A172 (cell line): ENCODE results near the gene PTCD2. TPM values are rescaled to one million over a fixed set of nuclear protein-coding genes. Genes with fewer than 3 reads are reported as not detected.
"Not testable (repeated sequence)": the region's sequence is repeated elsewhere in the genome, so short reads cannot be mapped to it uniquely, and the experiment has no call there.

Source experiments
- DNase-seq: peaks from one replicate; pipeline ENCODE4 v3.0.0-alpha.2; 2015; ENCODE audit warnings: low spot score
- total RNA-seq: library from RNA; depleted of rRNA; stranded (reverse); fragments of >200 nt; shearing (Covaris generic); gene quantifications from 2 replicates; pipeline ENCODE4 v1.2.3, GENCODE V29; 2014

Gene PTCD2
- total RNA-seq, 1 experiment from 2014 or later: 17.3 TPM

DNA sequence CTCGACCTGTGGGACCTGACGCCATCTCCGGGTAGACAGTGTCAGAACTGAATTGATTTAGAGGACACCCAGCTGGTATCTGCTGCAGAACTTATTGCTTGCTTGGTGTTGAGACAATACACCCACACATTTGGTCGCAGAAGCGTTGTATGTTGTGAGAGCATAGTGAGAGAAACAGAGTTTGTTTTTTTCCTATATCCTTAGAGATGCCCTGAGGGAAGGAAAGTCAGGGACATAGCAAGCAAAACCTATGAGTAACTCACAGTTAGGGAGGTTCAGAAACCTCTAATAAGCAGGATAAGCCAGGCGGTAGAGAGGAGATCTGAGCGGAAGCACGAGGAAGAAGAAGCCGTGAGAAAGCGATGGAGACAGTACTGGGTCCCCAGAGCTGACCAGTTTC lies 59.8 kb downstream of the PTCD2 start:
- no peak for DNase-seq

DNA sequence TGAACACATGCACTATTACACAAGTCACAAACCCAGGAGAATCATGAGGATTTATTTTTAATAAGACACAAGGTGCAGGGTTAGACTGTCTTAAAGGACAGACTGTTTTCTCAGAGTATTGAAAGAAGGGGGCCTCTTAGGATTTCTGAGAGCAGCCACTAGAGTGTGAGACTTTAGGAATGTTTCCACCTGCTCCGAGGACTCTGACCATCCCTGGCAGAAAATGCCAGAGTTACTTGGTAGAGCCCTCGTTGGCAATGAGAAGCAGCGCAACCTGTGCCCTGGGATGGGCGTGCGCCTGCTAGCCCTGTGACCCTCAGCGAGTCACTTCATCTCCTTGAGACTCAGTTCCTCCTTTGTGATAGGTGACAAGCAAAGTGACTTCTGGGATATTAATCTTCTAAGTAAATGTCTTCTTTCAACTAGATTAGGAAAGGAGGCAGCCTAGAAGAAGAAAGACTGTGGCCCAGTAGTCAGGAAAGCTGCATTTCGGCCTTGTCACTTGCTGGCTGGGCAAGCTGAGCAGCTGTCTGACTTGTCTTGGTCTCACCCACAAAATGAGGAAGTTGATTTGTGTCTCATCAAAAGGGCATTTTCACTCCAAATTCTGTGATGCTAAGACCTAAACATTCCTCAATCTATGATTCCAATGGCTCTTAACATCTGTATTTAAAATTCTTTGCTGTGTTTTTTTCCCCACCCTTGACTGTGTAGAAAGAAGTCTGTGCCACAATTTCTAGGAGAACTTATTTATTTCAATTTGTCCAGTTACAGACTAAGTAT lies 60.5 kb downstream of the PTCD2 start:
- DNase-seq: no peak

DNA sequence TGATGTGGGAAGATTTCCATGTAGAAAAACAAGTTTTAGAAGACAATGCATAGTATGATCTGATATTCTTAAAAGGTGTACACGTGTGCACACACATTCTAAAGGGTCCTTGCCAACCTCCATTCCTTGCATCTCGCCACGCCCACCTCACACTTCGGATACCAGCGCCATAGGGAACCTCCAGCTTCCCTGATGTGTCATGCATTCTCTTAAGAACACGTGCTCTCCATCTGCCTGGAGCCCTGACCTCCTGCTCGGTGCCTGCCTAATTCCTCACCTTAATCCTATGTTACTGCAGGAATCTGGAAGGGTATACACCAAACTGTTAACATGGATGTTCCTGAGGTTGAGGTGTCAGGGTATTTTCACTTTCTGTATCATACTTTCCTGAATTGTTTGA lies 63.1 kb downstream of the PTCD2 start:
- DNase-seq: peak; percentile 82

DNA sequence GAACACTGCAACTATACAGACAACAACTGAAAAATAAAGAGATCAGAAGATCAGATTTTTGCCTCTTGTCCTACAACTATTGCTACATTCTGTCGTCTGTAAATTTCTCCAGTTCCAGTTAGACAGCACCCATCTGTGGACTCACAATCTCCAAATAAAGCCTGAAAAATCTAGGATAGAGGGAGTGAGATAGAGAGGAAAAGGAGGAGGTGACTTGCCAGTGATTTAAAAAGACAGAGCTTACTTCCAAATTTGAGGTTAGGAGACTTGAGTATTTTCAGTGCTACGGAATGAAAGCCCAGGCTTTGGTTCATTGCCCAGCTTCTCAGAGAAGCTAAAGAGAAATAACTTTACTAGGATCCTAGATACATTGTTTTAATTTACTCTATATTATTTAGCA lies 63.6 kb downstream of the PTCD2 start:
- no peak for DNase-seq

DNA sequence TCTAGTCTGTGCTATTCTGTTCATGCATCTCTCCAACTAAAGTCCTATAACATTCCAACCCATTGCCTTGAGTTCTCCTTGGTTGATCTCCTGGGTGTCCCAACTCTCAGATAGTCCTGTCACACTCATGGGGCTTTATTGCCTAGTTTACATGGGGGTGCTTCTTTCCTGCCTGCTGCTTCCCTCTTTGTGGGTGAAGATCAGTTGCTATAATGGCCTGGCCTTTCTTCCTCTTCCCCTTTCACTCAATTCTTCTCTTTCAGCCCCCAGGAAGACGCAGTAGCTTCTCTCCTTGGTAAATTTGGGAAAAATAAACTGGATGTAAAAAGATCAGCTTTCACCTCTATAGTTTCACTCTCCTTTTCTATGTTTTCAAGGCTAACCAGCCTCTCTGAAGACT lies 66.5 kb downstream of the PTCD2 start:
- DNase-seq: no peak

DNA sequence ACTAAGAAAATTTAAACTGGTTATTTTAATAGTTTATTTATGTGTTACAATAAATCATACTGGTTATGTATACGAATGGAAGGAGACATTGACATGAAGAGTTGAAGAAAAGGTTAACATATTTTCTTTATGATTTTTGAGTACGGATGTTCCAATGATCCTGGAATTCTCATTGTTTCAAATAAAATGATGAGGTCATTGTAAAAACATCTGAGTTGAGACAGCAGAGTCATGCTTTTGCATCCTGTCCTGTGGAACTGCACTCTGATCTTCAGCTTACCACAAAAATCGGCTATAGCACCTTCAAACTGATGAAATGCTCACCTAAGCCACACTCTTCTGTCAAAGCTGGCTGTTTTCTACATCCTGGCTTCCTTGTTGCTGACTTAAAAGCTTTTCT lies 67.8 kb downstream of the PTCD2 start:
- peak; percentile 86 for DNase-seq

DNA sequence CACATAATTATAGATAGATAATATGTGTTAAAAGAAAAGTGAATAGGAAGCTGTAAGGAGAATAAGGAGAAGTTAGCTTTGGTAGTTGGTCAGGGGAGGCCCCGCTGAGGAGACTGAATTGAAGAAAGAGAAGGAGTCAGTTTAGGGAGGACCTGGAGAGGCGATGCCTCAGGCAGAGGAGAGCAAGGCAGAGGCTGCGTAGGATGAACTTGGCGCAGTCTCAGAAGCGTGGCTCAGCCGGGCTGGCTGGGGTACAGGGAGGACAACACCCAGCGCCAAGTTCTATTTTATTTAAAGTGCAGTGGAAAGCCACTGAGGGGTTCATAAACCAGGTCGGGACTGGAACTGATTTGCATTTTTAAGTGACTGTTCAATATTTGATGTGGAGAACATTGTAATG lies 68.5 kb downstream of the PTCD2 start:
- no peak for DNase-seq

DNA sequence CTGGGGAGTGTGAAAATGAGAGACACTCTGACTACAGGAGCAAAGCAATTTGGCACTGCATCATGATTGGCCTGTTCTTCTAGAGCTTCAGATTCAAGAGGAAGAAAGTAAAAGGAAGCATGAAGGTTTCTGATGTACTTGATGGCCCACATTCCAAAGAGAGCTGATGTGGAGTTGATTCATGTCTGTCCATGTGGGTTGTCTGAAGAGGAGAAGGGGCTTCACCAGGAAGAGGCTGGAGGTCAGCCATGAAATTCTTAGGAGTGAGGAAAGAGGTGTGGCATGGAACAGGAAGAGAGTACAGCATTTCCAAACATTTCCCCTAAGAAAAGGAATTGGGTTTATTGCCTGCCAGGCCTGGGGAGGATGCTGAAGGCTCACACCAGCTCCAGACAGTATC lies 70.7 kb downstream of the PTCD2 start:
- no peak for DNase-seq

DNA sequence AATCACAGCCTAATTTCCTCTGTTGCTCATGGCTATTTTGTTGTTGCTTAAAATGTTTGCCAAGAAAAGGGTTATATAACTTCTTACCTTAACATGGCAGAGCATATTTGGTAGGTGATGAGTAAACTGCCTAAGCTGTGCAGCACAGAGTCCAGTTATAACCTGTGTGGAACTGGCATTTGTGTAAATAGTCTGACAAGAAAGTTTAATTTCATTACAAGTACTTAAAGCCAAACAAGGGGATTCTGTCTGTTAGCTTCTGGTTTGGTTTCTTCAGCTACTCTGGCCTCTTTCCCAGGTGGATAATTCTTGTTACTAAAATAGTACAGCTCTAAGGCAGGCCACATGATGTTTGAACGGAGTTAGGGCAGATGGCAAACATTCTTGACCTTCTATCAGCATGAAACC lies 72.2 kb downstream of the PTCD2 start:
- no peak for DNase-seq

DNA sequence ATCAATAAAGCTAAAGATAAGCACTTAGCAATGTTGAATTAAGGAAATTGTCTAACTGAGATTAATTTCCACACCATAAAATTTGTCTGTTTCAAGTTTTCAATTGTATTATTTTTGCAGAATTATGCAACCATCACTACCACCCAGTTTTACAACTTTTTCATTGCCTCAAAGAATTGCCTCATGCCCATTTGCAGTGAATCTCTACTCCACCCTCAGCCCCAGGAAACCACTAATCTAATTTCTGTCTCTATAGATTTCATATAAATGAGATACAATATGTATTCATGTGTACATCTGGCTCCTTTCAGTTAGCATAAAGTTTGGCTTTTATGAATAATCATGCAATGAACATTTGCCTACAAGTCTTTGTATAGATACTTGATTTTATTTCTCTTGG lies 72.9 kb downstream of the PTCD2 start:
- DNase-seq: no peak

DNA sequence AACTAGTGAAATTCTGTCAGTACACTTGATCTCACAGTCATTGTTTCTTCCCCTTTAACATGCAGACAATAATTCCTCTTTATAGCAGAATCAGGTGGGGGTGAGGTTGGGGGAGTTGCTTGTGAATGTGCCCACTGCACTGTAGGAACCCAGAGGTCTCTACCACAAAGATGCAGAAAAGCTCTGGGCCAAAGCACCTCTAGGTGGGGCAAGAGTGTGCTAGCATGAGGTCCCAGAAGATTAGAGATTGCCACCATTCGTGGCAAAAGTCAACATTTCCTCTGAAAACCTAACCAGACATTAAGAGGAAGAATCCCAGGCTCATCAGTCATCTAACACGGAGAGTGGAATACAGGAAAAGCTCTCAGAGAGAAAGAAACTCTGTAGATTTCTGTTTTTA lies 74.5 kb downstream of the PTCD2 start:
- DNase-seq: no peak

DNA sequence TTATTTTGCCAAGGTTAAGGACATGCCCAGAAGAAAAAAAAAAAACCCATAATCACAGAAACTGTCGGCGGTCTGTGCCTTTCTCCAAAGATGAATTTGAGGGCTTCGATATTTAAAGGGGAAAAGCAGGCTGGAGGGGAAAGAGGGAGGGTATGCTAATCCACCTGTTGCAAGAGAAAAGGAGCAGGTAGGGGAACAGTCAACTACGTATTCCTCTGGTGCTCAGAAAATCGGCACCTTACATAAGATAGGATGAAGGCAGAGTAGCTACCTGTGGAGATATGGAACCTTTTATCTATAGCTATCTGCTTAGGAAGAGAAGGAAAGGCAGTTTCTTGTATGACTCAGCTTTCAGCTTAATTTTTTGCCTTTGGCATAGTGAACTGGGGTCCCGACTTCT lies 77.7 kb downstream of the PTCD2 start:
- no peak for DNase-seq

DNA sequence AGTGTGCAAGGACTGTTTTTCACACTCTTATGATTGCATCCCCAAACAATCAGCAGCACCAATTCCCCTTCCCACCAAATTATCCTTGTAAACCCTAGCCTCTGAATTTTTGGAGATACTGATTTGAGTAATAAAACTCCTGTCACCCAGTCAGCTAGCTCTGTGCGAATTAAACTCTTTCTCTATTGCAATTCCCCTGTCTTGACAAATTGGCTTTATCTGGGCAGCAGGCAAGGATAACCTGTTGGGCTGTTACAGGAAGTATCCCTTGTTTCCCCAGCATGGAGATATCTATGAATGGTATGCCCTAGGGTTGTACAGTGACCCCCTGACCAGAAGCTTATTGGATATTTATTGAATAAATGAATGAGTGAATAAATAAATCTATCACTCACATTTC lies 80.8 kb downstream of the PTCD2 start:
- no peak for DNase-seq

DNA sequence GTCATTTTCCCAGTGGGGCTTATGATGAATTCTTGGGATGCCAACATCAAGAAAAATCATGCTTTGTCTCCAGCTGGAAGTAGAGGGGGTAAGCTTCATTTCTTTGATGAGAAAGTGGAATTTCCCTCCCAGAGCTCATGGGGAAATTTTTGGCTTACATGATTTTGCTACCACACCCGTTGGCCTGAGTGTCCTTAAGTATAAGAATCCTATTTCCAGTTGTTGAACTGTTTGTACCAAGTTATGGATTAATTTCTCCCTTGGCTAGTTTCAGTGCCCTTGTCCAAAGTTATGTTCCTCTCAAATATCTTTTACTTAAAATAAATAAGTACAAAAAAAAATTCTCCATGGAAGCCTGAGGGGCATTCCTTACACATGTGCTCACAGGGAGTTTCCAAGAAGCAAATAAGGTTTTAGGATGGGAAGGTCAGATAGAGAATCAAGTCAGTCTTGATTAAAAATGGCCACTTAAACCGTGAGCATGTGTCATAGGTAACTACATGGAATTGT lies 82.3 kb downstream of the PTCD2 start:
- DNase-seq: peak; percentile 52

DNA sequence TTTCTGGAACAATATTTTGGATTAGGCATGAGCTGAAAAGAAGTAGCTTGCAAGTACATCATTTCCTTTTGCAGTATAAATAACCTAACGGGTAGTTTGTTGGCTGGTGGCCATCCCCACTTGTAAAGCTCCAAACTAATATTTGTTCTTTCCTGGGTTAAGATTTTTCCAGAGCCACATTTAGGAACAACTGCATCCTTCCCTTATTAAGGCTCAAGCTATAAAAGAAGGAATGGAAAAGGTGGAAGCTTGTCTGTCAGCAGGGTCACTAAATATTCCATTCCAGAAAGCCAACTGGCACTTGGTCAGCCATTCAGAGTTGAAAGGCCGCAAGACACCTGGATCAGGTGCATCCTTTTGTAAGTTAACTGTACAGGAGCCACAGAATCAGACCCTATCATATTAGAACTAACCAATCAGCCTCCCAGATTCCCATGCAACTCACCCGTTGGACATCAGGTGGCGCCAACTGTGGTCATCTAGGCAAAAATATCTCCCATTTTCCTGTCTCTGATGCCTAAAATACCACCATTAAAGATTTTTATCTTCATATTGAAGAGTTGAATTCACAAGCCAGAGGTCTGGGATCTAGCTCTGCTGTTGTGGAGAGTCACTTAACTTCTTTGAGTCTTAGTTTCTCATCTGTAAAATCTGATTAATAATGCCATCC lies 82.9 kb downstream of the PTCD2 start:
- DNase-seq: no peak

DNA sequence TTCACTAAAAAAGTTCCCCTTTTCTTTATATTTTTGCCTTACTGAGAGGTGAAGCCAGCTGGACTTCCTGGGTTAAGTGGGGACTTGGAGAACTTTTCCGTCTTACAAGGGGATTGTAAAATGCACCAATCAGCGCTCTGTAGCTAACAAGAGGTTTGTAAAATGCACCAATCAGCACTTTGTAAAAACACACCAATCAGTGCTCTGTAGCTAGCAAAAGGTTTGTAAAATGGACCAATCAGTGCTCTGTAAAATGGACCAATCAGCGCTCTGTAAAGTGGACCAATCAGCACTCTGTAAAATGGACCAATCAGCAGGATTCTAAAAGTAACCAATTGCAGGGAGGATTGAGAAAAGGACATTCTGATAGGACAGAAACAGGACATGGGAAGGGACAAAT lies 84.6 kb downstream of the PTCD2 start:
- DNase-seq: not testable (repeated sequence)

DNA sequence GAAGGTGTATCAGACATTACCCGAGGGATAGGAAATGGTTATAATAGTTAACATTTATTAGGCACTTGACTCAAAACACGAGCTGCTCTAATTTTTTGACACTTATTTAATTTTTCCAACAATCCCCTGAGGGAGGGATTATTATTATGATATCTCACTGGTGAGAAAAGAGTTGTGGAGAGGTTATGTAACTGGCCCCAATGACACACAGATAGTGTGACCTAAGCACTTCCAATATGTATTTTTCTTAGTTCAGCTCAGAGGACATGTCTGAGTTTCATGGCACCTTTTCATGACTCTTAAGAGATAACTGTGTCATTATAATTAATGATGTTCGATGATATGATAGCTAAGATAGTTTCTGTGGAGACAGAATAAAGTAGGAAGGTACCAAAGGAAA lies 86.9 kb downstream of the PTCD2 start:
- DNase-seq: no peak

DNA sequence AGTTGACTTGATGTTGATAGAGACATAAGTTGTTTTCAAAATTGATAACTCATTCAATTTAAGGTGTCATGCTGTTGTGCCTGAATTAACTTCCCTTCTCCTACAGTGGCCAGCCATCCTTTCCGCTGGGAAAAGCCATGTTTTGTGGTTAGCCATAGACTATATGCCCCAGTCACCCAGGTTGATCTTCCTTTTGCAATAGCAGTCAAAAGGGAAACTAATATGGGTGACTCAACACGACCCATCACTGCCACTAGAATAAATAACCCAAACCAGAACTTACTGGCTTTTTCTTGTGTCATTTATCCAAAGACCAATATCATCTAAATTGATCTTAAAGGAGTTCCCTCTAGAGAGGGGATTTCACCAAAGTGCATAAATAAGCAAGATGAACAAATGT lies 87.4 kb downstream of the PTCD2 start:
- no peak for DNase-seq

DNA sequence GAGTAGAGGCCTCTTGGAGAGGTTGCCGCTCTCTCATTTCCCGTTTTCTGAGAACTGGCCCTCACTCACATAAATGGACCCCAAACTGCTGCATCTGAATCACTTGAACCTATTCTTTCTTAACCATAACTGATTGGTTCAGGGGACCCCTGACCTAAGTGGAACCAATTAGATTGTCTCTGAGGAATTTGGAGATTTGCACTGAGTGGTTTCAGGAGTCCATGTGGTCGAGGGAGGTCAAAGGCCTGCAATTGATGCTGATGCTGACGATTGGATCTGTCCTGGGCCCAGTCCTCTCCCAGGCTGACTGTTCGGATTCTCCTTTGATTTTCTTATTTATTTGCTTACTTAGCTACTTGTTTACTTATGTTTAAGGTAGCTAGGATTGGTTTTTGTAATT lies 88.0 kb downstream of the PTCD2 start:
- no peak for DNase-seq

DNA sequence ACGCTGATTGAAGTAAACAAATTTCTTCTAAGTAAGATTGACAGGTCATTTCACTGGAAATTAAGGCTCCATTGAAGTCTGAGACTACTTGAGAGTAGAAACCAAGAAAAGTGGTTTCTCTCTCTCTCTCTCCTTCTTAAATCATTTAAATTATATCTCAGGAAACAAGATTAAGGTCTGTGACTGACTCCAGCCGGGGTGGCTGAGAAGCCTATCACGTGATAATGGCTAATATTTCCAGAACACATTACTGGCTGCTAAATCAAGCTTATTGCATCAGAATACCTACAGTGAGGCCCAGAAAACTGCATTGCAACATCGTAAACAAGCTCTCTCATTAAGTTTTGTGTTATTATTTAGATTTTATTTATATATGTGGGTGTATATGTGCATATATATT lies 88.4 kb downstream of the PTCD2 start:
- no peak for DNase-seq

DNA sequence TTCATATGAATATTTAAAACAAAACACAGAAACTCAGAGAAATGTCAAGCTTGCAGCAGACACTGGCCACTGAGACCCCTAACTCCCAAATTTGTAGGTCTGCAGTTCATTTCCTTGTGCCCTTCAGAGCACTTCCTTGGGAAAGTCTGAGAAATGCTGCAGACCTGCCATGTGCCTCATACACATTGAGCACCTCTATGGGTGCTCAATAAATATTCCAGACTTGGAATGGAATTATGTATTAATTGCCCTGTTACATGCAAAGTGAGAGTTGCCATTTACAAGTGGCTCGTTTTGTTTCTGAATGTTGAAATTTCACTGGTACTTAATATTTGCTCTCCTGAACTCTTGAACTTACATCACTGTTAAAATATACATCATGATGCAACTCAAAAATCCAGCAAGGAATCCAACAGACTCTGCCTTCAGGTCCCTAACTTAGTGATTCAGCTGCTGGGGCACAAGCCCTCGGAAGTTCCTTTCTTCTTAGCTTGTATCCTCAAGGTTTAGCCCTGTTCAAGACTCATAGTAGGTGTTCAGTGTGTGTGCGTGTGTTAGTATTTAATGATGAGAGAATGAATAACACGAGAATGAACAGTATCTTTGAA lies 90.6 kb downstream of the PTCD2 start:
- no peak for DNase-seq

DNA sequence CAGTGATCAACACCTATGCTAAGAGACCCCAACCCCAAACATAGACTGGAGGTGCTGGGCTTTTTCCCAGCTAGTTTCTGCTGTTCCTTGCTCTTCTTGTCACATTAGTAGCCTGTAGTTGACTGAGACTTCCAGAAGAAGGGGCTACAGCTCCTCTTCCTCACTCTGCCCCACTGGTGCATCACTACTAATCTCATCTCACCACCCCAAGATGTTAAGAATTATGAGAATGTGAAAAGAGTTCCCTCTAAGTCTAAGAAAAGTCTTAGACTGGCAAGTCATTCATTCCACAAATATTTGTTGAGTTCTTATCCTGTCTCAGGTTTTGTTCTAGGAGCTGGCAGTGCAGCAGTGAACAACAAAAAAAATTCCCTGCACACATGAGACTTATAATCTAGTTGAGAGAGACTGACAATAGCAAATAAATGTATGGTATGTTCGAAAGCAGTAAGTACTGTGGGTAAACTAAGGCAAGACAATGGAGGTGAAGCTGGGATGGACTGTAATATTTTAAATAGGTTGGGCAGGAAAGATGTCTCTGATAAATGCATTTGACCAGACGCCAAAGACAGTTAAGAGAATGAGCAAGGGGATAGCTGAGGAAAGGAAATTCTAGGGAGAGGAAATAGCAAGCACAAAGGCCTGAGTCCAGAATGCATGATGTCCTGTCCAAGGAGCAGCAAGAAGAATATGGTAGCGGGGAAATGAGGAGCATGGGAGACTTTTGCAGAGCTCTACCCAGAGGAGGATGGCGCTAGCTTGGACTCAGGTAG lies 92.3 kb downstream of the PTCD2 start:
- DNase-seq: peak; percentile 57
